Panc1 (cell line): ENCODE measurements around the gene FAM187B.

Experiments
- CTCF ChIP-seq: fragments of 450-650 bp; IDR thresholded peaks from 2 replicates; pipeline ENCODE4 v1.5.1; 2017; ENCODE audit warnings: mild to moderate bottlenecking
- TCF7L2 ChIP-seq: IDR thresholded peaks from 2 replicates; pipeline ENCODE4 v1.6.1; 2011; ENCODE audit warnings: mild to moderate bottlenecking, low read depth, low read length, inconsistent platforms
- TF ChIP-seq, protein P1 (sequence below), 2 experiments: IDR thresholded peaks; 2 replicates each; pipeline ENCODE4 v1.6.1; 2011 to 2012; ENCODE audit warnings: low read depth in 2 of 2, control low read depth in 1 of 2, low read length in 1 of 2, mild to moderate bottlenecking in 1 of 2, moderate library complexity in 1 of 2; ENCODE audit not compliant: insufficient read depth in 1 of 2

DNA sequence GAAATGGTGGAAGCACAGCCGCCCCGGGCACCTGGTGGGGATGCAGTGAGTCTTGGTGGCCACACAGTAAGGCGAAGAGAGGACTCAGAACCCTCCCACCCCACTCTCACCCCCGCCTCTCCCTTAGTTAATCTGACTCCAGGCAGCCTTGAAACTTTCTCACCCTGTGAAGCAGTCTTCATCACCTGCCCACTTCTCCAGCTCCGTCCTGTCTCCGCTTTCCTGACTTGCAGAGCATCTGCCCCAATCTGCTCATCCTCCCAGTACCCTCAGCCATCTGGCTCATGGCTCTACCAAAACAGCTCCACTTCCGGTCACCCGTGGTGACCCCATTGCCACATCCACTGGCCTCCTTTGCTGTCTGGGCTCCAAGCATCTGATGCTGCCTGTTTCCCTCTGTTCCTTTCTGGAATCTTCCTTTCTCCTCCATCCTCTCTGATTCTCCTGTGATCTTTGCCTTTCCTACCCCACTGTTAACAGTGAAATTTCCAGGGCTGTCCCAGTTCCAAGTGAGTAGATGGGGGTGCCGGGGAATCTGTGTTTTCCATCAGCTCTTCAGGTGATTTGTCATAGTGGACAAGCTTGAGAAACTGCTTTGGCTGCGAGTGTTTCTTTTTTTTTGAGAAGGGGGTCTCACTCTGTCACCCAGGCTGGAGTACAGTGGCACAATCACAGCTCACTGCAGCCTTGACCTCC lies 44.6 kb upstream of the FAM187B start:
- TF ChIP-seq CTCF, result no peak
- no peak for TF ChIP-seq TCF7L2
- TF ChIP-seq, protein P1, sequence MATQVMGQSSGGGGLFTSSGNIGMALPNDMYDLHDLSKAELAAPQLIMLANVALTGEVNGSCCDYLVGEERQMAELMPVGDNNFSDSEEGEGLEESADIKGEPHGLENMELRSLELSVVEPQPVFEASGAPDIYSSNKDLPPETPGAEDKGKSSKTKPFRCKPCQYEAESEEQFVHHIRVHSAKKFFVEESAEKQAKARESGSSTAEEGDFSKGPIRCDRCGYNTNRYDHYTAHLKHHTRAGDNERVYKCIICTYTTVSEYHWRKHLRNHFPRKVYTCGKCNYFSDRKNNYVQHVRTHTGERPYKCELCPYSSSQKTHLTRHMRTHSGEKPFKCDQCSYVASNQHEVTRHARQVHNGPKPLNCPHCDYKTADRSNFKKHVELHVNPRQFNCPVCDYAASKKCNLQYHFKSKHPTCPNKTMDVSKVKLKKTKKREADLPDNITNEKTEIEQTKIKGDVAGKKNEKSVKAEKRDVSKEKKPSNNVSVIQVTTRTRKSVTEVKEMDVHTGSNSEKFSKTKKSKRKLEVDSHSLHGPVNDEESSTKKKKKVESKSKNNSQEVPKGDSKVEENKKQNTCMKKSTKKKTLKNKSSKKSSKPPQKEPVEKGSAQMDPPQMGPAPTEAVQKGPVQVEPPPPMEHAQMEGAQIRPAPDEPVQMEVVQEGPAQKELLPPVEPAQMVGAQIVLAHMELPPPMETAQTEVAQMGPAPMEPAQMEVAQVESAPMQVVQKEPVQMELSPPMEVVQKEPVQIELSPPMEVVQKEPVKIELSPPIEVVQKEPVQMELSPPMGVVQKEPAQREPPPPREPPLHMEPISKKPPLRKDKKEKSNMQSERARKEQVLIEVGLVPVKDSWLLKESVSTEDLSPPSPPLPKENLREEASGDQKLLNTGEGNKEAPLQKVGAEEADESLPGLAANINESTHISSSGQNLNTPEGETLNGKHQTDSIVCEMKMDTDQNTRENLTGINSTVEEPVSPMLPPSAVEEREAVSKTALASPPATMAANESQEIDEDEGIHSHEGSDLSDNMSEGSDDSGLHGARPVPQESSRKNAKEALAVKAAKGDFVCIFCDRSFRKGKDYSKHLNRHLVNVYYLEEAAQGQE (IDR thresholded peaks at IDR 0.05; ENCODE audit: insufficient read depth in 1 of 2, low read depth in 2 of 2, low read length in 1 of 2), result no peak
